GM12878 (cell line): Measurements from ENCODE around the gene XPO5. TPM values are rescaled to one million over a fixed set of nuclear protein-coding genes. Genes with fewer than 3 reads are reported as not detected.

Source experiments
- ATAC-seq: fragments of 200-7000 bp; cut with Tn5 transposase; 3 replicates; pipeline ENCODE4 v1.9.1; 2020; ENCODE audit warnings: mild to moderate bottlenecking, moderate library complexity
- BruUV-seq: library from RNA; stranded (reverse); fragments of 400-500 nt; replicated peaks from 2 replicates; lab custom pipeline; 2021; lab: Mats Ljungman, UMichigan
- CTCF ChIA-PET: fragments of 300-600 bp; sonication (Branson Sonifier 250); formaldehyde crosslinking; extraction: SDS; loops from one replicate; lab custom pipeline; 2021; ENCODE audit warnings: inconsistent platforms; lab: Yijun Ruan, JAX
- POLR2A ChIA-PET: fragments of 350-600 bp; formaldehyde crosslinking; extraction: SDS; loops from one replicate; lab custom pipeline; 2021; ENCODE audit warnings: inconsistent platforms; lab: Charles Lee
- RAD21 ChIA-PET: fragments of 300-600 bp; sonication (Branson Sonifier 250); formaldehyde crosslinking; loops from one replicate; lab custom pipeline; 2023; ENCODE audit warnings: antibody characterized with exemption; ENCODE audit not compliant: unreplicated experiment; lab: Charles Lee
- SMC1A ChIA-PET: fragments of 300-600 bp; sonication (Branson Sonifier 250); formaldehyde crosslinking; loops from one replicate; lab custom pipeline; 2023; ENCODE audit not compliant: unreplicated experiment, uncharacterized antibody; lab: Charles Lee
- DNase-seq: peaks from one replicate; pipeline ENCODE4 v3.0.0-alpha.2; 2011; ENCODE audit warnings: low read depth, low spot score
- FAIRE-seq: peaks from 3 replicates; lab custom pipeline; 2011; peaks lifted over from hg19 to GRCh38; lab: Jason Lieb, UNC
- H2AFZ ChIP-seq: 2 replicates; pipeline ENCODE4 v1.6.0; 2011; ENCODE audit warnings: low read depth, low read length, control low read depth; ENCODE audit not compliant: control insufficient read depth
- H3K27ac ChIP-seq: 2 replicates; pipeline ENCODE4 v1.5.1; 2011; ENCODE audit warnings: control low read depth; ENCODE audit not compliant: control insufficient read depth, insufficient read depth
- H3K27me3 ChIP-seq, 2 experiments: replicated peaks in 1 of 2; 2 replicates each; pipeline versions ENCODE4 v1.6.0 to v1.6.1; 2011; ENCODE audit warnings: low read length in 1 of 2; ENCODE audit not compliant: control insufficient read depth in 2 of 2, insufficient read depth in 2 of 2
- H3K36me3 ChIP-seq, 2 experiments: 2 replicates each; pipeline ENCODE4 v1.5.1; 2011; ENCODE audit warnings: low read length in 1 of 2; ENCODE audit not compliant: control insufficient read depth in 2 of 2, insufficient read depth in 2 of 2
- H3K4me1 ChIP-seq: 2 replicates; pipeline ENCODE4 v1.6.1; 2011; ENCODE audit warnings: mild to moderate bottlenecking, low read length, moderate library complexity, mixed read lengths; ENCODE audit not compliant: control insufficient read depth, insufficient read depth
- H3K4me2 ChIP-seq: 2 replicates; pipeline ENCODE4 v1.6.0; 2011; ENCODE audit warnings: control low read depth; ENCODE audit not compliant: control insufficient read depth, insufficient read depth
- H3K4me3 ChIP-seq: fragments of 200-600 bp; sonication (generic); 2 replicates; pipeline ENCODE4 v1.5.1; 2016
- H3K79me2 ChIP-seq: 2 replicates; pipeline ENCODE4 v1.6.0; 2011; ENCODE audit warnings: low read length; ENCODE audit not compliant: control insufficient read depth, insufficient read depth
- H3K9ac ChIP-seq: 2 replicates; pipeline ENCODE4 v1.8.0; 2011; ENCODE audit warnings: low read length, control low read depth, mixed read lengths; ENCODE audit not compliant: control insufficient read depth, insufficient read depth
- H3K9me3 ChIP-seq: replicated peaks from 3 replicates; pipeline ENCODE4 v1.5.1; 2011; ENCODE audit warnings: mild to moderate bottlenecking, low read length; ENCODE audit not compliant: control insufficient read depth, insufficient read depth
- H4K20me1 ChIP-seq: 2 replicates; pipeline ENCODE4 v1.6.0; 2011; ENCODE audit not compliant: control insufficient read depth, insufficient read depth
- ATF7 ChIP-seq: fragments of 450-650 bp; IDR thresholded peaks from 2 replicates; pipeline ENCODE4 v1.6.1; 2016; ENCODE audit warnings: low read depth, mild to moderate bottlenecking
- BACH1 ChIP-seq: fragments of 450-650 bp; IDR thresholded peaks from 2 replicates; pipeline ENCODE4 v1.6.1; 2017; ENCODE audit warnings: mild to moderate bottlenecking, borderline replicate concordance
- CBFB ChIP-seq: IDR thresholded peaks from 2 replicates; pipeline ENCODE4 v1.6.1; 2016; ENCODE audit warnings: antibody characterized with exemption, low read depth
- PAX5 ChIP-seq: IDR thresholded peaks from 2 replicates; pipeline ENCODE4 v1.6.1; 2011; ENCODE audit warnings: low read depth, low read length, borderline replicate concordance
- POLR2AphosphoS5 ChIP-seq: IDR thresholded peaks from 2 replicates; pipeline ENCODE4 v1.6.1; 2011; ENCODE audit warnings: mild to moderate bottlenecking, low read length, inconsistent platforms
- SREBF2 ChIP-seq: IDR thresholded peaks from 2 replicates; pipeline ENCODE4 v1.6.1; 2012; ENCODE audit warnings: mild to moderate bottlenecking, low read length
- YY1 ChIP-seq: IDR thresholded peaks from 2 replicates; pipeline ENCODE4 v1.6.1; 2011; ENCODE audit warnings: low read depth, mild to moderate bottlenecking, low read length
- ZNF217 ChIP-seq: fragments of 450-650 bp; IDR thresholded peaks from 2 replicates; pipeline ENCODE4 v1.6.1; 2017; ENCODE audit warnings: antibody characterized with exemption, mild to moderate bottlenecking
- WGBS: methylation state at CpG from one replicate; pipeline ENCODE4 v1.1.6; 2016; ENCODE audit warnings: low lambda C conversion rate; ENCODE audit not compliant: insufficient replicate concordance, insufficient coverage; ENCODE audit errors: missing lambda C conversion rate; 5-methylcytosine and 5-hydroxymethylcytosine counted together
- in situ Hi-C: fragments of 300-500 bp; cut with MboI; formaldehyde crosslinking; loops from 9 replicates; pipeline ENCODE4 v1.14.3; 2018; ENCODE audit warnings: mixed read lengths
- intact Hi-C: fragments of 100-400 bp; cut with micrococcal nuclease; formaldehyde crosslinking; loops from one replicate; pipeline ENCODE4 v1.14.2; 2022; ENCODE audit not compliant: unreplicated experiment
- polyA plus RNA-seq, 11 experiments: library from polyadenylated mRNA; depleted of rRNA in 4 of 11; unstranded in 6 of 11; stranded (reverse) in 5 of 11; fragments of >200 nt; fragmentation: Nextera tagmentation in 4 of 11; fragmentation: Illumina TruSeq in 1 of 11; extraction: Ambion mirVana in 4 of 11; extraction: Trizol in 1 of 11; gene quantifications; 1 replicate in 1 of 11; 2 replicates in 10 of 11; pipeline versions ENCODE4 v1.2.1 to v1.2.3, GENCODE V29; 2011 to 2016; ENCODE audit warnings: inconsistent platforms in 2 of 11, missing spikeins in 2 of 11, low read depth in 1 of 11
- total RNA-seq, 4 experiments: library from RNA; depleted of rRNA in 3 of 4; stranded (reverse); fragments of >200 nt in 3 of 4; fragmentation: Illumina TruSeq in 1 of 4; extraction: Trizol in 1 of 4; gene quantifications; 2 replicates each; pipeline versions ENCODE4 v1.2.1 to v1.2.3, GENCODE V29; 2013 to 2021
- TF ChIP-seq, protein P1 (sequence below): fragments of 450-650 bp; IDR thresholded peaks from 2 replicates; pipeline ENCODE4 v1.6.1; 2017; ENCODE audit warnings: mild to moderate bottlenecking
- TF ChIP-seq, protein P2 (sequence below): IDR thresholded peaks from 2 replicates; pipeline ENCODE4 v1.6.1; 2012; ENCODE audit warnings: mild to moderate bottlenecking, low read depth, low read length
- TF ChIP-seq, protein P3 (sequence below): fragments of 450-650 bp; IDR thresholded peaks from 2 replicates; pipeline ENCODE4 v1.6.1; 2017; ENCODE audit warnings: mild to moderate bottlenecking, low read depth, inconsistent platforms; ENCODE audit not compliant: poor library complexity, severe bottlenecking
- TF ChIP-seq, protein P4 (sequence below): fragments of 450-650 bp; formaldehyde crosslinking; IDR thresholded peaks from 2 replicates; pipeline ENCODE4 v1.4.0; 2022; ENCODE audit warnings: mild to moderate bottlenecking, moderate library complexity

The XPO5 gene
- total and polyA plus RNA-seq, 10 of the 15 experiments (the other 5 are each of a cell fraction or from before 2014, with no cell fraction given) = 11.3 to 76.0 (median 41.6) TPM

DNA sequence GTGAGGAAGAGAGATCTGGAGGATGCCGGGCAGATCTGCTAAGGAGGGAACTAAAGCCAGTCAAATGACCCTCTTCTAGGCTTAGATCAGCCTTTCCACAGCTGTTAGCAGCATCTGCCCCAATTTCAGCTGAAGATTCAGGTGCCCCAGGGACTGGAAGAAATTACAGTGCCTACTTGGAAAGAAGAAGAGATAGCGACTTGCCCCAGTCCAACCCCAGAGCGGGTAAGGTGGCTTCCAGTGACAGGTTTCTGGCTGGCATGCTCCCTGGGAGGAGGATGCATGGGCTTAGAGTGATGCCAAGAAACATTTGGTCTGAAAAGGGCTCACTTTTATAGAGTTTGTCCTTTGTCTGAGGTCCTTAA lies 97.8 kb downstream of the XPO5 start:
- TF ChIP-seq BACH1 (no peak), CBFB (no peak), SREBF2 (no peak), POLR2AphosphoS5 (no peak), ZNF217 (no peak), ATF7 (no peak), YY1 (no peak), PAX5 (no peak)
- TF ChIP-seq, protein P1, sequence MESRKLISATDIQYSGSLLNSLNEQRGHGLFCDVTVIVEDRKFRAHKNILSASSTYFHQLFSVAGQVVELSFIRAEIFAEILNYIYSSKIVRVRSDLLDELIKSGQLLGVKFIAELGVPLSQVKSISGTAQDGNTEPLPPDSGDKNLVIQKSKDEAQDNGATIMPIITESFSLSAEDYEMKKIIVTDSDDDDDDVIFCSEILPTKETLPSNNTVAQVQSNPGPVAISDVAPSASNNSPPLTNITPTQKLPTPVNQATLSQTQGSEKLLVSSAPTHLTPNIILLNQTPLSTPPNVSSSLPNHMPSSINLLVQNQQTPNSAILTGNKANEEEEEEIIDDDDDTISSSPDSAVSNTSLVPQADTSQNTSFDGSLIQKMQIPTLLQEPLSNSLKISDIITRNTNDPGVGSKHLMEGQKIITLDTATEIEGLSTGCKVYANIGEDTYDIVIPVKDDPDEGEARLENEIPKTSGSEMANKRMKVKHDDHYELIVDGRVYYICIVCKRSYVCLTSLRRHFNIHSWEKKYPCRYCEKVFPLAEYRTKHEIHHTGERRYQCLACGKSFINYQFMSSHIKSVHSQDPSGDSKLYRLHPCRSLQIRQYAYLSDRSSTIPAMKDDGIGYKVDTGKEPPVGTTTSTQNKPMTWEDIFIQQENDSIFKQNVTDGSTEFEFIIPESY = no peak
- TF ChIP-seq, protein P2, sequence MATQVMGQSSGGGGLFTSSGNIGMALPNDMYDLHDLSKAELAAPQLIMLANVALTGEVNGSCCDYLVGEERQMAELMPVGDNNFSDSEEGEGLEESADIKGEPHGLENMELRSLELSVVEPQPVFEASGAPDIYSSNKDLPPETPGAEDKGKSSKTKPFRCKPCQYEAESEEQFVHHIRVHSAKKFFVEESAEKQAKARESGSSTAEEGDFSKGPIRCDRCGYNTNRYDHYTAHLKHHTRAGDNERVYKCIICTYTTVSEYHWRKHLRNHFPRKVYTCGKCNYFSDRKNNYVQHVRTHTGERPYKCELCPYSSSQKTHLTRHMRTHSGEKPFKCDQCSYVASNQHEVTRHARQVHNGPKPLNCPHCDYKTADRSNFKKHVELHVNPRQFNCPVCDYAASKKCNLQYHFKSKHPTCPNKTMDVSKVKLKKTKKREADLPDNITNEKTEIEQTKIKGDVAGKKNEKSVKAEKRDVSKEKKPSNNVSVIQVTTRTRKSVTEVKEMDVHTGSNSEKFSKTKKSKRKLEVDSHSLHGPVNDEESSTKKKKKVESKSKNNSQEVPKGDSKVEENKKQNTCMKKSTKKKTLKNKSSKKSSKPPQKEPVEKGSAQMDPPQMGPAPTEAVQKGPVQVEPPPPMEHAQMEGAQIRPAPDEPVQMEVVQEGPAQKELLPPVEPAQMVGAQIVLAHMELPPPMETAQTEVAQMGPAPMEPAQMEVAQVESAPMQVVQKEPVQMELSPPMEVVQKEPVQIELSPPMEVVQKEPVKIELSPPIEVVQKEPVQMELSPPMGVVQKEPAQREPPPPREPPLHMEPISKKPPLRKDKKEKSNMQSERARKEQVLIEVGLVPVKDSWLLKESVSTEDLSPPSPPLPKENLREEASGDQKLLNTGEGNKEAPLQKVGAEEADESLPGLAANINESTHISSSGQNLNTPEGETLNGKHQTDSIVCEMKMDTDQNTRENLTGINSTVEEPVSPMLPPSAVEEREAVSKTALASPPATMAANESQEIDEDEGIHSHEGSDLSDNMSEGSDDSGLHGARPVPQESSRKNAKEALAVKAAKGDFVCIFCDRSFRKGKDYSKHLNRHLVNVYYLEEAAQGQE = no peak
- TF ChIP-seq, protein P3, sequence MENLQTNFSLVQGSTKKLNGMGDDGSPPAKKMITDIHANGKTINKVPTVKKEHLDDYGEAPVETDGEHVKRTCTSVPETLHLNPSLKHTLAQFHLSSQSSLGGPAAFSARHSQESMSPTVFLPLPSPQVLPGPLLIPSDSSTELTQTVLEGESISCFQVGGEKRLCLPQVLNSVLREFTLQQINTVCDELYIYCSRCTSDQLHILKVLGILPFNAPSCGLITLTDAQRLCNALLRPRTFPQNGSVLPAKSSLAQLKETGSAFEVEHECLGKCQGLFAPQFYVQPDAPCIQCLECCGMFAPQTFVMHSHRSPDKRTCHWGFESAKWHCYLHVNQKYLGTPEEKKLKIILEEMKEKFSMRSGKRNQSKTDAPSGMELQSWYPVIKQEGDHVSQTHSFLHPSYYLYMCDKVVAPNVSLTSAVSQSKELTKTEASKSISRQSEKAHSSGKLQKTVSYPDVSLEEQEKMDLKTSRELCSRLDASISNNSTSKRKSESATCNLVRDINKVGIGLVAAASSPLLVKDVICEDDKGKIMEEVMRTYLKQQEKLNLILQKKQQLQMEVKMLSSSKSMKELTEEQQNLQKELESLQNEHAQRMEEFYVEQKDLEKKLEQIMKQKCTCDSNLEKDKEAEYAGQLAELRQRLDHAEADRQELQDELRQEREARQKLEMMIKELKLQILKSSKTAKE = no peak
- TF ChIP-seq, protein P4, sequence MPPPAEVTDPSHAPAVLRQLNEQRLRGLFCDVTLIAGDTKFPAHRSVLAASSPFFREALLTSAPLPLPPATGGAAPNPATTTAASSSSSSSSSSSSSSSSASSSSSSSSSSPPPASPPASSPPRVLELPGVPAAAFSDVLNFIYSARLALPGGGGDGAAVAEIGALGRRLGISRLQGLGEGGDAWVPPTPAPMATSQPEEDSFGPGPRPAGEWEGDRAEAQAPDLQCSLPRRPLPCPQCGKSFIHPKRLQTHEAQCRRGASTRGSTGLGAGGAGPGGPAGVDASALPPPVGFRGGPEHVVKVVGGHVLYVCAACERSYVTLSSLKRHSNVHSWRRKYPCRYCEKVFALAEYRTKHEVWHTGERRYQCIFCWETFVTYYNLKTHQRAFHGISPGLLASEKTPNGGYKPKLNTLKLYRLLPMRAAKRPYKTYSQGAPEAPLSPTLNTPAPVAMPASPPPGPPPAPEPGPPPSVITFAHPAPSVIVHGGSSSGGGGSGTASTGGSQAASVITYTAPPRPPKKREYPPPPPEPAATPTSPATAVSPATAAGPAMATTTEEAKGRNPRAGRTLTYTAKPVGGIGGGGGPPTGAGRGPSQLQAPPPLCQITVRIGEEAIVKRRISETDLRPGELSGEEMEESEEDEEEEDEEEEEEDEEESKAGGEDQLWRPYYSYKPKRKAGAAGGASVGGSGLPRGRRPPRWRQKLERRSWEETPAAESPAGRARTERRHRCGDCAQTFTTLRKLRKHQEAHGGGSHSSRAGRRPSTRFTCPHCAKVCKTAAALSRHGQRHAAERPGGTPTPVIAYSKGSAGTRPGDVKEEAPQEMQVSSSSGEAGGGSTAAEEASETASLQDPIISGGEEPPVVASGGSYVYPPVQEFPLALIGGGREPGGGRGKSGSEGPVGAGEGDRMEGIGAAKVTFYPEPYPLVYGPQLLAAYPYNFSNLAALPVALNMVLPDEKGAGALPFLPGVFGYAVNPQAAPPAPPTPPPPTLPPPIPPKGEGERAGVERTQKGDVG (CRISPR knock-in tag) = no peak

More for the DNA sequence above, 97.8 kb downstream of the XPO5 start:
- no peaks in the 10 kb centered on the region for H3K36me3 ChIP-seq
- peaks cover 4% of the 10 kb centered on the region for H3K4me1 ChIP-seq
- peak overlapping the region; percentile 95 for H3K4me2 ChIP-seq
- RAD21 ChIA-PET = interaction anchor here (1.1 to 1.2 kb wide), 3 partner anchors 23 to 140 kb away, joined by 3 read pairs; partner anchors contain the start of genes POLR1C and YIPF3
- peaks cover 10% of the 10 kb centered on the region for H3K79me2 ChIP-seq
- ATAC-seq (peak; percentile 15), FAIRE-seq (no peak), DNase-seq (no peak)
- H3K4me3 ChIP-seq = peak overlapping the region; percentile 91
- in situ Hi-C loops (no loop called here), intact Hi-C loops (no loop called here)
- H4K20me1 ChIP-seq = no peaks in the 10 kb centered on the region
- SMC1A ChIA-PET = interaction anchor here (0.5 to 1.5 kb wide), 4 partner anchors 18 to 730 kb away, joined by 3 to 4 read pairs (median 3); no protein-coding TSS in a partner anchor
- TSS peak; percentile 72 for BruUV-seq
- H3K27ac ChIP-seq = peak overlapping the region; percentile 41
- H3K9ac ChIP-seq = peak overlapping the region; percentile 82
- no peaks in the 10 kb centered on the region for H3K9me3 ChIP-seq
- no peaks in the 10 kb centered on the region for H3K27me3 ChIP-seq
- 0% methylated on average over 3 of the region's 3 CpGs for WGBS
- CTCF ChIA-PET = interaction anchor here (1.2 to 1.4 kb wide), 2 partner anchors 91 to 156 kb away, joined by 3 to 5 read pairs; no protein-coding TSS in a partner anchor
- POLR2A ChIA-PET = interaction anchor here (0.6 to 1.7 kb wide), 12 partner anchors 11 to 494 kb away, joined by 3 to 5 read pairs (median 3); partner anchors contain the start of genes DLK2, POLR1C and PPP2R5D
- peak overlapping the region; percentile 57 for H2AFZ ChIP-seq
